Left cardiac atrium (tissue), 4 donors: ENCODE results near the gene KCNK16. TPM values are rescaled to one million over a fixed set of nuclear protein-coding genes. Genes with fewer than 3 reads are reported as not detected.
"Not testable (repeated sequence)": the region's sequence is repeated elsewhere in the genome, so short reads cannot be mapped to it uniquely, and the experiment has no call there.

ENCODE experiments used
- ATAC-seq, 2 donors: fragments of 200-7000 bp; cut with Tn5 transposase; one replicate each; pipeline ENCODE4 v1.9.1; 2020; ENCODE audit warnings: mild to moderate bottlenecking in 2 of 2, moderate library complexity in 2 of 2
- DNase-seq: peaks from one replicate; pipeline ENCODE4 v3.0.0-alpha.2; 2020
- intact Hi-C, 2 donors: fragments of 100-400 bp; cut with DNase I; formaldehyde crosslinking; loops; one replicate each; pipeline versions ENCODE4 v1.14.1 to v1.15.1; 2022 to 2023
- total RNA-seq, 2 donors: library from RNA; stranded (reverse); fragmentation: NEBNext Ultra II Directional; extraction: Animal tissue kit (Norgen Biotek cat#: 25700); gene quantifications; one replicate each; pipeline ENCODE4 v1.2.1, GENCODE V29; 2021
- donor health status: DM: no; HTN: yes; CAD: no.
- donor health status: DM: no; HTN: yes; CAD: no; lungs with severe emphysema.
- donor health status: DM: yes; HTN: yes; CAD: no.
- donor health status: Dilated cardiomyopathy.

Gene KCNK16
- total RNA-seq, 2 donors from 2014 or later = not detected

GRCh38 chr6:39294133-39294532 lies 28.4 kb downstream of the KCNK16 start:
- intact Hi-C loops = no loop called here
- no peak for ATAC-seq
- no peak for DNase-seq

GRCh38 chr6:39292637-39293036 lies 29.9 kb downstream of the KCNK16 start:
- ATAC-seq (no peak), DNase-seq (no peak)
- intact Hi-C loops = no loop called here

- intact Hi-C loops = no loop called here
- no peak for DNase-seq
- ATAC-seq = peak in 1 of 2 donors; percentile 19
These were observed 33.0 kb downstream of the KCNK16 start for GRCh38 chr6:39289490-39289889.

GRCh38 chr6:39287601-39288000 lies 34.9 kb downstream of the KCNK16 start:
- DNase-seq (no peak), ATAC-seq (no peak)
- intact Hi-C loops = no loop called here

- ATAC-seq, intact Hi-C loops, DNase-seq: not testable (repeated sequence)
These were observed 35.9 kb downstream of the KCNK16 start for GRCh38 chr6:39286596-39286995.

GRCh38 chr6:39282774-39283173 lies 39.7 kb downstream of the KCNK16 start:
- DNase-seq (no peak), ATAC-seq (no peak)
- intact Hi-C loops = no loop called here

GRCh38 chr6:39281312-39281980 lies 41.1 kb downstream of the KCNK16 start:
- intact Hi-C loops = no loop called here
- DNase-seq (no peak), ATAC-seq (no peak)

GRCh38 chr6:39280247-39280731 lies 42.2 kb downstream of the KCNK16 start:
- DNase-seq = peak; percentile 40
- intact Hi-C loops = no loop called here
- peak; percentile 59 to 61 for ATAC-seq

- DNase-seq (no peak), ATAC-seq (no peak)
- intact Hi-C loops = no loop called here
These were observed 43.0 kb downstream of the KCNK16 start for GRCh38 chr6:39279539-39279938.

GRCh38 chr6:39276379-39276995 lies 46.0 kb downstream of the KCNK16 start:
- ATAC-seq = no peak
- intact Hi-C loops = no loop called here

GRCh38 chr6:39274903-39275302 lies 47.6 kb downstream of the KCNK16 start:
- DNase-seq (no peak), ATAC-seq (no peak)
- intact Hi-C loops = no loop called here

More at GRCh38 chr6:39276379-39276995, 46.0 kb downstream of the KCNK16 start:
- no peak for DNase-seq

- intact Hi-C loops = no loop called here
- ATAC-seq = no peak
- no peak for DNase-seq
These were observed 48.0 kb downstream of the KCNK16 start for GRCh38 chr6:39274471-39274870.

GRCh38 chr6:39273406-39273821 lies 49.1 kb downstream of the KCNK16 start:
- DNase-seq (peak; percentile 26), ATAC-seq (peak in 1 of 2 donors; percentile 85)
- intact Hi-C loops = no loop called here

GRCh38 chr6:39269961-39270360 lies 52.5 kb downstream of the KCNK16 start:
- intact Hi-C loops = no loop called here
- no peak for ATAC-seq
- no peak for DNase-seq

GRCh38 chr6:39268721-39269120 lies 53.8 kb downstream of the KCNK16 start:
- ATAC-seq (no peak), DNase-seq (no peak)
- intact Hi-C loops = no loop called here

- intact Hi-C loops = no loop called here
- no peak for ATAC-seq
- DNase-seq = no peak
These were observed 54.3 kb downstream of the KCNK16 start for GRCh38 chr6:39268171-39268570.

GRCh38 chr6:39266782-39267355 lies 55.6 kb downstream of the KCNK16 start:
- no peak for DNase-seq
- intact Hi-C loops = no loop called here
- no peak for ATAC-seq

- intact Hi-C loops = no loop called here
- DNase-seq (no peak), ATAC-seq (no peak)
These were observed 56.1 kb downstream of the KCNK16 start for GRCh38 chr6:39266375-39266774.
